NCI-H524 (cell line): ENCODE data around the gene ATXN7L2.
"Not testable (repeated sequence)": the region's sequence is repeated elsewhere in the genome, so short reads cannot be mapped to it uniquely, and the experiment has no call there.

Experiments
- DNase-seq, 2 experiments: peaks; one replicate each; lab custom pipeline; 2025; lab: John Stamatoyannopoulos, UW

The ATXN7L2 gene, protein sequence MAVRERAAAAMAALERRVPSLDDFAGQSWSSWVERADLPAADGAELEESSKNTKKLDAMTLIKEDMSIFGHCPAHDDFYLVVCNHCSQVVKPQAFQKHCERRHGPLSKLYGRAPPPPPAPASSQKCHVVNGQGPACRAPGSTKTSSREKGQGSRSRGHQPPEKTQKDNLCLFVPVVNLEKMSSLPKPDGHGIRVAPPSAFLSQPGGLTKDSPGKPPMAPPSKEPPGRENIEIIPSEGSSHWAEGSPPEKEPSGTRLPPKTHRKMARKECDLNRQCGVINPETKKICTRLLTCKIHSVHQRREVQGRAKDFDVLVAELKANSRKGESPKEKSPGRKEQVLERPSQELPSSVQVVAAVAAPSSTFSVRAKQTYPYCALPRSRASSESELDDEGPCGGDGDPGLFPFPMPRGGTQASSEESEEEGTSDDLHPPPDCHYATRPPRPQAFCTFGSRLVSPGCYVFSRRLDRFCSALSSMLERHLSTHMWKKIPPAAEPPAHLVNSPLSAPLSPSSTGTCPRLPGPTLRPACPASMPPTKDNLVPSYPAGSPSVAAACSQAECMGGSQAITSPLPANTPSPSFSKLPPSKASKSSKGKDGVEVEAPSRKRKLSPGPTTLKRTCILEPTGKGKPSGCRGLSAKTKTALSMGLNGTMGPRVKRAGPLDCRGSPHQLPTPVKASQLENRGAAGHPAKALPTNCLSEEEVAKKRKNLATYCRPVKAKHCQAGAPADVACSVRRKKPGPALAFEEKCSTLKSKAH

DNA sequence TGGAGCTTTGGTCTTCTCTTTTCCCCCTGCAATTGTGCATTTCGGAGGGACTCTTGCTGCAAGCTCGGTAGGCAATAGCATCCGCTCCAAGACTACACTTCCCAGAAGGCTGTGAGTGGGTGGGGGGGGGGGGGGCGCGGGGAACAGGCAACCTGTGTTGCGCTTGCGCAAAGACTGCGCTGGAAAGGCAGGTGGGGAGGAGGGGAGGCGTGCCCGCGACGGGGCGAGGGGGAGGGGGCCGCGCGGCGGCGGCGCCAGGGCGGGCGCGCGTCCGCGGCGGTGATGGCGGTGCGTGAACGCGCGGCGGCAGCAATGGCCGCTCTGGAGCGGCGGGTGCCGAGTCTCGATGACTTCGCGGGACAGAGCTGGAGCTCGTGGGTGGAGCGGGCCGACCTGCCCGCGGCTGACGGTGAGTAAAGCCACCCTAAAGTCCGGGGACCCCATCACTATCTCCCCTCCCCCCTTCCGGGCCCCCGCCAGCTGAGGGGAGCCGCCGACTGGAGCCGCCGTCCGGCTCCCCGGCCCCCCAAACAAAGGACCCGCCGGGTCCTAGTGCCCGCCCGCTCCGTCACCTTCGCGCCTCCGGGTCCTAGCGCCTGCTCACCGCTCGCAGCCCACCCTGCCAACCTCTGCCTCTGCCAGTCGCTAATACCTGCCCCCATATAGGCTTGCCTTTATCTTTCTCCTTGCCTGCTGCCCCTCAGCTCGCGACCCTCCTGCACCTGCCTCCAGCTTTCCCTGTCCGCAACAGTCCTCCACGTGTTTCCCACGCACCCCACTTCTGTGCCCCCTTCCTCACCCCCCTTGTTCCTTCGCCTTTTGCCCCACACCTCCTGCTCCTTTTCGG is at the start of gene ATXN7L2:
Gene ATXN7L2, plus strand, starts transcription at position 234 of the 847 bp plus-strand sequence. Its CDS starts 49 bp downstream, at position 283.
- peak; percentile 73 to 88 for DNase-seq

GRCh38 chr1:109434484-109434883 is 49.2 kb upstream of the ATXN7L2 start:
- no peak for DNase-seq

- DNase-seq, result no peak
These were observed 44.9 kb upstream of the ATXN7L2 start for GRCh38 chr1:109438798-109439297.

DNA sequence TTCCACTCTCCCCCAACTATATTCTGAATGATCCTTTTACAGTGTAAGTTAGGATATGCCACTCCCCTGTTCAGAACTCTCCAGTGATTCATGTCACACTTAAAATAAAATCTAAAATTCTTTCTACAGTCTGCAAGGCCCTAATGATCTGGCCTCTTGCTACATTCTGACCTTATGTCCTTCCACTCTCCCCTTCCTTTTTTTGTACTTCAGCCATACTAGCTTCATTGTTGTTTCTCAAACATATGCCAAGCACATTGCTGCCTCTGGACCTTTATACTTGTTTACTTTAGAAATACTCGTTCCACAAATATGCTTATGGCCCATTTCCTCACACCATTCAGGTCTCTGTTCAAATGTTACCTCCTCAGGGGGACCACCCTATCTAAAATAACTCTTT is 42.6 kb upstream of the ATXN7L2 start:
- no peak for DNase-seq

DNA sequence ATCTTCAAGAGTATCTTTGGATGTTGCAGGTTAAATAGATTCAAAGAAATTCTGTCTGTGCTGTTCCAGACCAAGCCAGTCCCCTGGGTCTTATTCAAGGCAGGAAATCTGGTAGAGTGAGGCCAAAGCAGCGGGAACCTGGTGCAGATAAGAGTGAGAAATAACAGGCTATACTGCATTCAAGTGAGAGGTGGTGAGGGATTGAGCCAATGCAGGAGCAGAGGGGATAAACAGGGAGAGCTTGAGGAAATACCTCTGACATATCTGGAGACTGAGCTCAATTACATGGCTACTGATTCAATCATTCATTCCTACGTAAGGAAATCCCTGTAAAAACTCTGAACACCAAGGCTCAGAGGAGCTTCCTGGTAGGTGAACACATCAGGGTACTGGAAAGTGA is 40.2 kb upstream of the ATXN7L2 start:
- DNase-seq, result no peak

- peak; percentile 16 to 25 for DNase-seq
These were observed 39.4 kb upstream of the ATXN7L2 start for GRCh38 chr1:109444346-109444745.

- not testable (repeated sequence) for DNase-seq
These were observed 37.6 kb upstream of the ATXN7L2 start for GRCh38 chr1:109445949-109446695.

DNA sequence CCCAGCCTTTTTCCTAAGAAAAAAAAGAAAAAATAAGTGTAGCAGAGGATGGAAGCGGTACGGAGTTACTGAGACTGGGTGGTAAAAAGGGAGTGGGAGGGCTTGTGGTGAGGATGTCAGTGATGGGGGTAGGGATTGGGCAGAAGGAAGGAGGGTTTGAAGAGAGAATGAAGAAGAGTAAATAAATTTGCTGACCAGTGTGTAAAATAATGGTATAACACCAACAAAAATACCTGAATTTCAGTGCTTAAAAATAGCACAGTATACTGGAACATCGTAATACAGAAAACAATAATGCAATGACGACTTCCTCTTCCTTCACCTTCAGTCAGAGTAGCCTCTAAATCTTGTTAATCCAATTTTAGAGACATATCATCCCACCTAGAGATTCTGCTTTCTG is 36.2 kb upstream of the ATXN7L2 start:
- no peak for DNase-seq

GRCh38 chr1:109454497-109455133 is 29.1 kb upstream of the ATXN7L2 start:
- DNase-seq, result no peak

DNA sequence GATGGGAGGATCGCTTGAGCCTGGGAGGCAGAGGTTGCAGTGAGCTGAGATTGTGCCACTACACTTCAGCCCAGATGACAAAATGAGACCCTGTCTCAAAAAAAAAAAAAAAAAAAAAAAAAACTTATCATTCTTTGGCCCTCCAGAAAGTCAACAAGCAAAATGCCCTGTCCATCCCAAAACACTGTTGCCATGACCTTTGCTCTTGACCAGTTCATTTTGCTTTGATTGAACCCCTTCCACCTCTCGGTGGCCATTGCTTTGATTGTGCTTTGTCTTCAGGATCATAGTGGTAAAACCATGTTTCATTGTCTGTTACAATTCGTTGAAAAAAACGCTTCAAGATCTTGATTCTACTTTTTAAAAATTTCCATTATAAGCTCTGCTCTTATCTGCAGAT is 25.9 kb upstream of the ATXN7L2 start:
- no peak for DNase-seq

DNA sequence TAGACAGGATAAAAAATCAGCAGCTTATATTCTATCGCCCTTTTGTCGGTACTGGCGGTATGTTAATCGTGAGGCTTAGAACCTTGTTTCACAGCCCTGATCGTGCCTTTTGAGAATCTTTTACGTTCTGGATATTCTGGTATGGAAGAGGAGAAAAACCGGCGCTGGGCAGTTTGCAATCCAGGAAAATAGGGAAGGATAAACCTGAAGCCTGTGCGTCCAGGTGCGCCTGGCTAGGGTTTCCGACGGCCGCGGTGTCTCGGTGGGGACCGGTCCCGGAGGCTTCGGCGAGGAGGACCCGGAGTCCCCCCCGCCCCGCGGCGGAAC is 17.6 kb upstream of the ATXN7L2 start:
- DNase-seq, result peak; percentile 22

DNA sequence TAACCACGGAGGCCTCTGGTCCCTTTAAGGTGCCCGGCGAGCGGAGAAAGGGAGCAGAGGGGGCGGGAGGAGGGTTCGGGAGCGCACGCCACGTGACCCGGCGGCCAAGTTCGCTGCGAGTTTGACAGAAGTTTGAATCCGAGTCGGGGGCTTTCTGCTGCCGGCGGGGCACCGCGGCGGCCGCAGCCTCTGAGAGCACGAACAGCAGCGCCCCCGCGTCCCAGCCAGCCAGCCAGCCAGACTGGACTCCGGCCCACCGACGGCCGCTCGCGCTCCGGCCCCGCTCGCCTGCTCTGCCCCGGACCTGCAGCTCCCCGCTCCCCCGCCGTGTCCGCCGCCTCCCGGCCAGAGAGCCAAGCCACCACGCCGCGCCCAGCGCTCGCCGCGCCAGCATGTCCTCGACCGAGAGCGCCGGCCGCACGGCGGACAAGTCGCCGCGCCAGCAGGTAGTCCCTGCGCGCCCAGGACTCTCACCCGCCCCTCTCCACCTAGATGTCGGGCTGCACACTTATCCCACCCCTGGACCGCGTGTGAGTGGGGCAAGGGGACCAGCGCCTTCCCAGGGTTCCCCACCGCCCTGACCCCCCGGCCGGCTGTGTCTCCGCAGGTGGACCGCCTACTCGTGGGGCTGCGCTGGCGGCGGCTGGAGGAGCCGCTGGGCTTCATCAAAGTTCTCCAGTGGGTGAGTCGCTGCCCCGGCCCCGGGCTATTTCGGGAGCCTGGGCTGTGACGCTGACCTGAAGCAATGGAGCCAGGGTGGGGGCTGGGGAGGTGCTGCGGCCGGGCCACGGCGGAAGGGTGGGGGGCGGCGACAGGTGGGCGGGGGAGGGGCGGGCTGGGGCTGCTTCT is 17.0 kb upstream of the ATXN7L2 start, which contains the start of gene SYPL2:
Gene SYPL2, plus strand, starts transcription at position 95 of the 849 bp plus-strand sequence. Its CDS starts 298 bp downstream, at position 393.
- DNase-seq, result peak in 1 of 2 experiments; percentile 24

- no peak for DNase-seq
These were observed 16.4 kb upstream of the ATXN7L2 start for GRCh38 chr1:109467301-109467777.

GRCh38 chr1:109468061-109468460 is 15.6 kb upstream of the ATXN7L2 start:
- no peak for DNase-seq

DNA sequence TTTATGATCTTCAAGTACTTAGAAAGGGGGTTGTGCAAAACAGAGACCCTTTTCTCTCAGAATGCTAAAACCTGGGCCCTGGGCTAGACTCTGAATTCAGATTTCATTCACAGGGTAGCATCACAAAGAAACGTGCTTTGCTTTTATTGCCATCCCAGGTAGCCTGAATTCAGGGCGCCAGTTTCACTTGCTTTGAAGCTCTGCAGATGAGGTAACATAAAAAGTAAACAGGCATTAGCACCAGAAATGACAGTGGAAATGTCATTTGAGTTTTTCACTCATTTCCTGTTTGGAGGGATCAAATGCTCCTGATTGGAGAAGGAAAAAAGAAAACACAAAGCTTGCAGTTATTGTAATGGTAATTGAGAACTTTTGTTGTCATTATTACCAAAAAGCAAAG is 14.8 kb upstream of the ATXN7L2 start:
- no peak for DNase-seq

DNA sequence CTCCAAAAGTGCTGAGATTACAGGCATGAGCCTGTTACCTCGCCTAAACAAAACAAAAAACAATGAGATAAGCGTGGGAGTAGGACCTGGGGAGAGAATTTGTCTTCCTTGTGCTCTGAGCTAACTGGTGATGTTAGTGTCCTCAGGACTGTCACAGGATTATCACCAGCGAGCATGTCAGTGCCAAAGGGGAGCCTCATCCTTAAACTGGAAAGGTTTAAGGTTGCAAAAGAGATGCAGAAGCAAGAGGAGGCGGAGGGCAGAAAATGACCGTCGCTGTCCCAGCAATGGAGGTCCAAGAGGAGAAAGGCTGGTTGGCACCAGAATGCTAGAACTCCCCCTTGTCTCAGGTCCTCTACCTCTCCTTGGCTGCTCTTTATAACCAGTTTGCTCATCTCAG is 13.5 kb upstream of the ATXN7L2 start:
- DNase-seq, result no peak

DNA sequence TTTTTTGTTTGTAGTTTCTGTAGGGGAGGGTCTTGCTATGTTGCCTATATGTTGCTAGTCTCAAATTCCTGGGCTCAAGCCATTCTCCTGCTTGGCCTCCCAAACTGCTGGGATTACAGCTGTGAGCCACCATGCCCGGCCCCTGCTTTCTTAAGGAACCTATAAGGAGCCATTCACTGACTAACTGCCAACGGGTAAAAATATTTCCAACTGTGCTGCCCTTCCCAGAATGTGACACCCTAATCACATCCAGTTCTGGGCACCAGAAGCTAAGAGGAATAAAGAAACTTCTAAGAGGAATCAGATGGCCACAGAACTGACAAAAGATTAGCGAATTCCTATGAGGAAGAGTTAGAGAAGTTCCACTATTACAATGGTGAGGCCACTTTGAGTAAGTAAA is 10.9 kb upstream of the ATXN7L2 start:
- DNase-seq, result no peak

GRCh38 chr1:109473284-109474057 is 10.2 kb upstream of the ATXN7L2 start:
- not testable (repeated sequence) for DNase-seq

DNA sequence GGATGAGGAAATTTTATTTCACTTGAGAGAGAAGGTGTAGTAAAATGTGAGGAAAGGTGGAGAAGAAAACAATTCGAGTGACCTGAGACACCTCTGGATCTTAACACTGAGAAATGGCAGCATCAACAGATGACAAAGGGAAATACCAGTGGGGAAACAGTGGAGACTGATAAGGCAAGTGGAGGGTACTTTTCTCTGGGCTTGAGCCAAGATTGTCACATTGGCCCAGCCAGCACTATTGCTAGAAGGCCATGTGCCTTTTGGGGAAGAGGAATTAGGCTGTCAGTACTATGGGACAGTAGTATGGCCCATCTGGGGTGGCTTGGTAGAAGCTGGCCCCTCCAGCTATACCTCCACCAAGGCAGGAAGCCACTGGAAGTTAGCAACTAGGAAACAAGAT is 9.0 kb upstream of the ATXN7L2 start:
- no peak for DNase-seq
